Measurements from ENCODE around the gene NHEJ1.
A peak's percentile ranks its signal among the peaks of the same experiment; 100 is the strongest.

NHEJ1 gene

GRCh38 chr2:219056896-219057708 lies 103.5 kb downstream of the NHEJ1 start:
- DNase-seq: no peak

- DNase-seq: no peak
These were observed 104.3 kb downstream of the NHEJ1 start for GRCh38 chr2:219056176-219056895.

- DNase-seq: no peak
These were observed 105.4 kb downstream of the NHEJ1 start for GRCh38 chr2:219054956-219055903.

- DNase-seq: no peak
These were observed 111.3 kb downstream of the NHEJ1 start for GRCh38 chr2:219049282-219049681.

- DNase-seq: no peak
These were observed 114.6 kb downstream of the NHEJ1 start for GRCh38 chr2:219045937-219046550.

GRCh38 chr2:219042750-219043149 lies 117.9 kb downstream of the NHEJ1 start:
- DNase-seq: no peak

GRCh38 chr2:219042157-219042556 lies 118.5 kb downstream of the NHEJ1 start:
- no peak for DNase-seq

GRCh38 chr2:219041252-219041651 lies 119.4 kb downstream of the NHEJ1 start, which contains the start of gene CFAP65:
CFAP65 (minus strand) TSS chr2:219041516; CDS start chr2:219039048, 2,468 bp downstream.
- no peak for DNase-seq

GRCh38 chr2:219038600-219038999 lies 122.0 kb downstream of the NHEJ1 start:
- DNase-seq: no peak

- no peak for DNase-seq
These were observed 122.7 kb downstream of the NHEJ1 start for GRCh38 chr2:219037783-219038499.

- no peak for DNase-seq
These were observed 124.7 kb downstream of the NHEJ1 start for GRCh38 chr2:219035942-219036341.

- no peak for DNase-seq
These were observed 125.8 kb downstream of the NHEJ1 start for GRCh38 chr2:219034823-219035222.

GRCh38 chr2:219032051-219032745 lies 128.4 kb downstream of the NHEJ1 start:
- no peak for DNase-seq

- DNase-seq: no peak
These were observed 129.4 kb downstream of the NHEJ1 start for GRCh38 chr2:219031005-219031738.

- no peak for DNase-seq
These were observed 130.3 kb downstream of the NHEJ1 start for GRCh38 chr2:219030177-219030940.

- peak; percentile 13 to 64 (median 50) for DNase-seq
These were observed 130.8 kb downstream of the NHEJ1 start for GRCh38 chr2:219029829-219030165.

GRCh38 chr2:219028996-219029828 lies 131.4 kb downstream of the NHEJ1 start:
- DNase-seq: no peak

GRCh38 chr2:219028141-219028540 lies 132.5 kb downstream of the NHEJ1 start:
- no peak for DNase-seq
